ENCODE results near the gene VPS33A.

VPS33A gene

DNA sequence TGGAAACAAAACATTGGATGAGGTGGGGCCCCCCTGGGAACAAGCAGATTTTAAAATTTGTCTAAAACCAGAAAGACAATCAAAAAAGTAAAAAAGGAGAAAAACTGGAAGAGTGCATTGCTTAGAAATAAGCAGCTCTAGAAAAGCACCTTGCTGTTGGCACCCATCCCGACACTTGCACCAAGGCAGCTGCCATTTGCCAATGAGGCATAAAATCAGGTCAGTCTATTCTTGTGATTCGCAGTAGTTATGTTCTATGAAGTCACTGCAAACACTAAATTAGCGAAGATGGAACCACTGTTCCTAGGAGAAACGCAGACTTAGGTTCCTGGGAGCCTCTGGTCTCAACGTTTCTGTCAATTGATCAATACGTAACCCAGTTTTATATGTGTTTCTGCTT lies 16.2 kb downstream of the VPS33A start:
- DNase-seq = no peak

DNA sequence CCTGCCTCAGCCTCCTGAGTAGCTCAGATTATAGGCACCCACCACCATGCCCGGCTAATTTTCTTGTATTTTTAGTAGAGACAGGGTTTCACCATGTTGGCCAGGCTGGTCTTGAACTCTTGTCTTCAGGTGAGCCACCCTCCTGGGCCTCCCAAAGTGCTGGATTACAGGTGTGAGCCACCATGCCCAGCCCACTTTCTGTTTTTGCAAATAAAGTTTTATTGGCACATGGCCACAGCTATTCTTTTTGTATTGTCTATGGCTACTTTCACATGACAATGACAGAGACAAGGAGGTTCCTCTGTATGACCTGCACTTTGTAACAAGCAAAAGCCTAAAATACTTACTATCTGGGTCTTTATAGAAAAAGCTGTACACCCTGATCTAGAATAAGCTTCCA lies 20.7 kb downstream of the VPS33A start:
- no peak for DNase-seq

DNA sequence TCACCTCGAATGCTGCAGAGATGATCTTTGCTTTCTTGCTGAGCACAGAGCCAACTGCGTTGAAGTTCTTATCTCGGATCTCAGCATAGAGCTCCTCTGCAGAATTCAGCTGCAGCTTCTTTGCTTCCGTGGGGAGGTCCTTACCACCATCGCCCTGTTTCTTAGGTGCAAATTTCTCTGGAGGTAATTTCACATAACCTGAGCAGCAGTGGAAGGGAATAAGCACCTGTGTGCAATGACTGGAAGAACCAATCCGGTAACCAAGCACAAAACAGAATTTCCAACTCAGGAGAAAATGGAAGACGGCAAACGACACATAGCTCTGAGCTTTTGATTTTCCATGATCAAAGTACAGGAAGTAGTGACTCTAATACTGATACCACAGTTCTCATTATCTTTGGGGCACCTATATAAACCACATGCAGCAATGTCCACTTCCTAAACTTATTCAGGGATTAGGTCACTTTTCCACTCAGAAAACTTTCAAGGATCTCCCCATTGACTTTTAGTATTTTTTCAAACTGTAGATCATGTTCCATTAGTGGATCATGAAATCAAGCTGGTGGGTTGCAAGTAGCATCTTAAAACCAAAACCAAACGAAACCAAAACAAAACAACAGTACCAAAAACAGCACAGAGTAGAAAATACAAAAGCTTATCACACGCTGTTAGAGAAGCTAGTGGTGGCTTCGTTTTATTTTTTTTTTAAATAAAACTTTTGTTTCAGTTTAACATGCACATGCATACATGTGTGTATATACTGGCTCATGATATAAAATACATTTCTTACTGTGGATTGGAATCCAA lies 21.5 kb downstream of the VPS33A start:
- DNase-seq = no peak

DNA sequence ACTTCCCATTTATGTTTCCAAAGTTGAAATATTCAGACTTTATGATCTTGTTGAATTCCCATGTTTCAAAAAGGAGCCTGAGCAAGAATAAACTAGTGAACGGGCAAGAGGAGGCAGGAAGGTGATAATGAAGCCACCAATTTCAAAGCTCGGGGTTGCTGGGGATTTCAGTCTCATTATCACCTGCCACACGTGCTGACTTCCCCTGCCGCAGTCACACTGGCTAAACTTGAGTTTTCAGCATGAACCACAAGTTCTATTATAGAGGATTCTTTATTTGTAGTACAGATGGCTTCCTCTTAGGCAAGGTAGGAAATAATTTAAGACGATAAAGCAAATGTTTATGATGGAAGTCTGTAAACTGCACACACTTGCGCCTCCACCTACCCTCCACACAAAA lies 22.3 kb downstream of the VPS33A start:
- DNase-seq = no peak

DNA sequence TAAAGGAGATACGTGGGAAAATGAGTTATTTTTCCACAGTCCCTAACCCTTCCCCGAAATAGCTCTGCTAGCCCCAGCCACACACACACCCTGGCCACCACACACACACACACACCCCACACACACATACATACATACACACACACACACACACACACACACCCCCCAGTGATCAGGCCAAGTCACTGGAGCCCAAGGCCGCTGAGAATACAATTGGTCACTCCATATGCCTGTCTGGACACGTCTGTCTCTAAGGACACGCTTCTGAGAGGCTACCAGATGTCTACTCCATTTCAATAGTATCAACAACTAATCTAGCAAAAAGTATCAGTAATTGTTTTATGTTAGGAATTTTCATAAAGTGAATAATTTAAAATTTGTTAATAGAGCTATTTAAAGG lies 27.4 kb downstream of the VPS33A start:
- DNase-seq = no peak

DNA sequence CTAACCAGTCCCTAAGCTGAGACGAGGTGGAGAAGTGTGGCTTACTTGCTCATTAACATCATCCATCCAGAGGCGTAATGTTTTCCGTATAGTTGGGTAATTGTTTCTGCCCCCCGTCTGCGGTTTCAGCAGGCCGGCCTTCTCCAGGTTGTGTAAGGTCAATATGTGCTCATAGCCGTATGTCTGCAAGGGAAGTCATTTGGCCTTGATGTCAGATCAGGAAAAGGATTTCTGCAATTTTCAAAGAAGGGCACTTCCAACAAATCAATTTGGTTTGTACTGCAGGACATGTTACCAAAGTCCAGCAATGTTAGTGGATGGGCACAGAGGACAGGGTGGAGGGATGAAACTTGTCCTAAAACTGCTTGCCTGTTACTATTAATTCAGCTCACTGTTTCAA lies 30.6 kb downstream of the VPS33A start:
- no peak for DNase-seq

DNA sequence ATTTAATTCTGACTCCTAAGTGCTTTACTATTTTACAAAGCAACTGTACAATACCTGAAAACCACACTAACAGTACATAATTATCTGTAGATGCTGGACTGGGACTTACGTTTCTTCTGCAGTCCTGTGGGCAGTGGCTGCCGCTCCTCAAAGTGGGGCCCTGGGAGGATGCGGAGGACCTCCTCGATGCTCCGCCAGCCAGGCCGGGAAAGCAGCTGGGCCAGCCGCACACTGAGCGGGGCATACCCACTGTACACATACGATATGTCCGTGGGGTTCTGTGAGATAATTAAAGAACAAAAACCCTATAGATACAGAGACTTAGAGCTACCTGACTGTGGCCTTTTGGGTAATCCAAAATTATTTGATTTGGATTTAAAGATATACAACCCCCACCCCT lies 33.6 kb downstream of the VPS33A start:
- DNase-seq = no peak

DNA sequence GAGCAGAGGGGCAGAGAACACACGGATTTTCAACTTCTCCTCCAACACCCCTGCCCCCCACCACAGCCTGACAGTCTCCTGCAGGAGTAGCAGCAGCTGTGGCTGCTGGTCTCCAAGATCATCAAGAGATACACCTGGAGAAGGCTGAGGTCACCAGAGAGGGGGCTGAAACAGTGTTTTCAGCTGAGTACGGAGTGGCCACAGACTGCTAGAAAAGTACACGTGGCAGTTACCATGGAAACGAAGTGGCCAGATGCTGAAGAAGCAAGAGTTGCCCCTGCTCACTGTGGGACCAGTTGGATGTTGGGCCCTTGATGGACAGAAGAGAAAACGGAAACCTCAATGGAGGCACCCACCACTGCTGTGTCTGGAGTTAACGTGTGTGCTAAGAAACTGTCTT lies 35.5 kb downstream of the VPS33A start:
- DNase-seq = no peak

DNA sequence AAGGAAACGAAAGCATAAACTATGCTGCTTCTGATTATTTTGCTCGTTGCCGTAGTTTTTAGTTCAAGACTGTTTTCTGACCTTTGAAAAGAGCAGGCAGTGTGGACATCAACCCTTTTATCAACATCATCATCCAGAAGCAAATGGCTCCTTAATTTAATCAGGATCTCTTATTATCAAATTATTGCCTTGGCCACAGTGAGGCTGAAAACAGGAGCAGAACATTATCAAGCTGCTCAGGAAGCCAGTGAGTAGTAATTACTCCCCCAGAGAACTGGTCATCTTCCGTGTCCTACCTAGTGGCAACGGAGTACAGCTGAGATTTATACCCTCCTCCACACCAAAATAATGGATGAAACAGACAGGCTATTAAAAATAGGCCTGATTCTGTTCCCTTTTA lies 38.2 kb downstream of the VPS33A start:
- DNase-seq = no peak

DNA sequence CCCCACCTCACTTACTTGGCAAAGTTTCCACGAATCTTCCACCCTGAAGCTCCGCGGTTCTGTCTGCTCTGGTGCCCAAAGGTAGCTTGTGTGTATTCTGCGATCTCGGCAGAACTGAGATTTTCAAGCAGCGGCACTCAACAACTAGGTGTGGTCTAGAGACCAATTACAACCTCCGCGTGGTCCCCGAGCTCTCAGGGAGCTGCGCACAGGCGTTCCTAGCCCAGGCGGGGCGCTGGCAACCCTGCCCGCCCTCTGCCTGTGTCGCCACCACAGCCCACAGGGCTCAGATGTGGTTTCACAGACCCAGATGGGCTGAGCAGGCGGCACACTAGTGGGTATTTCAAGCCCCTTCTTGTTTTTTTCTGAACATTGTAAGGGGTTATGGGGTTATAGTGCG lies 39.0 kb downstream of the VPS33A start:
- DNase-seq = no peak

DNA sequence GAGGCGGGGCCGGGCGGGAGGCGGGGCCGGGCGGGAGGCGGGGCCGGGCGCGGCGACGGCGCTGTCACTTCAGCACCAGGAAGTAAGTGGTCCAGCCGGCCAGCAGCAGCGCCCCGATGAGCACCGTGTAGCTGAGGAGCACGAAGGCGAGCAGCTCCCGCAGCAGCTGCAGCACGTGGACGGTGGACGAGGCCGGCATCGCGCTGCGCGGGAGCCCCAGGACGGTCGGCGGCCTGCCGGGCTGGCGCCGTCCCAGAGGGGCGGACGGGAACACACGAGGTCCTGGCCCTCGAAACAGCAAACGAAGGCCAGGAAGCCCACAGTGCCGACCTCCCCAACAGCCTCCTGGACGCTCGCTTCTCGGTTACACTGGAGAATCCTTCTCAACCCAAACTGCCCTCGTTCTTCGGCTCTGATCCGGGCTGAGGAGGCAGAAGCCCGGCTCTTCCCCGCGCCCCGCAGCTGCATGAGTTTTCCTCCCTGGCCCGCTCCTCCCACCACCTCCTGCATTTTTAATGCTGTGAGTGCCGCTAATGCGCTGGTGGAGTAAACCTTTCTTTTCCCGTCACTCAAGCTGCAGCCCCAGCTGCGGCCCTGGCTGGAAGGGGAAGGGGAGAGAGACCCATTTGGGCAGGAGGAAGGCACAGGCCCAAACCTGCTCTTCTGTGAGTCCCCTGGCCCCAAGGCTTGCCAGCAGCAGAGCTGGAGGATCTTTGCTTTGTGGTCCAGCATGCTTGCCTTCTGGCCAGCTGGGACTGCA lies 39.7 kb downstream of the VPS33A start:
- DNase-seq = no peak

DNA sequence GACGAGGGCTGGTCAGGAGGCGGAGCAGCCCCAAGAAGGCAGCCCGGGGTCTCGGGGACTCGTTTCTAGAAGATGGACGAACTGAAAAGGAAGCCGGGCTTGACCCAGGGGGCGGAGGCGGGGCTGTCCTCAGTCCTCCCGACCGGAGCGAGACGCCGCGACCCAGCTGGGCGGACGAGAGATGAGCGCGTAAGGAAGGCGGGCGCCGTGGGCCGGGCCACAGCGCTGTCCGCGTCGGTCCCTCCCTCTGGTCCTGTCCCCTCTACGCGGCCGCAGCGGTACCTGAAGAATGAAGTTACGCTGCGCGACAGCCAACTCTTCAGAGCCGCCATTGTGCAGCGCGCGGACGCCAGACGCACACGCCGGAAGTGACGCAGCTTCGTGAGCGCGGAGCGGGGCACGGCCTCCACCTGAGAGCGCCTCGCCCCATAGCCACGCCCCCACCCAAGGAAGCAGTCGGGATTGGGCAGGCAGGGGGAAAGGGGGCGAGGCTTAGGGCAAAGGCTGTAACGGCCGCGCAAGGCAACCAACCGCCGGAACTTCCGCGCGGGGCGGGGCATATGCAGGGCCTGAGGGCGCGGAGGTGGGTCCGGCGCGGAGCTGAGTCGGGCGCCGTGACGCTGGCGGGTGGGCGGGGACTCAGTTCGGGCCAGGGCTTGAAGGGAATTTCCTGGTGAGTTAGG lies 40.5 kb downstream of the VPS33A start, which contains the start of gene DIABLO:
TSS of gene DIABLO (minus strand) at position 370 of the 683 bp plus-strand sequence. CDS start at position 332, 38 bp downstream.
- DNase-seq = peak; percentile 99 to 100

DNA sequence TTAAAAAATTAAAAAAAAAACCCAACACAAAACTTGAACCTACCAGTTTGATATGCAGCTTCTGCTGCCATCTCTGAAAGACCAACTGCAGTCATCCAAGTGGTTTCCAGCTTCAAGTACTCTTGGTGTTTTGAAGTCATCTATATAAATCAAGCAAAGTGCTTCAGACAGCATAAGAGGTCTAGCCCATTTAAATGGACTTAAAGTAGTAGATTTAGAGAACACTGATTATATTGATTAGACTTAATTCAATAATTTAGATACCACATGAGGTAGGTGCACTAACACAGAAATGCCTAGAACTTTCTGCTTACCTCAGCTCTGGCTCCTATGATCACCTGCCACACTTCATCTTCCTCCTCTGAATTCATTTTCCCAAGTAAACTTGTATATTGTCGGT lies 49.8 kb downstream of the VPS33A start:
- no peak for DNase-seq

DNA sequence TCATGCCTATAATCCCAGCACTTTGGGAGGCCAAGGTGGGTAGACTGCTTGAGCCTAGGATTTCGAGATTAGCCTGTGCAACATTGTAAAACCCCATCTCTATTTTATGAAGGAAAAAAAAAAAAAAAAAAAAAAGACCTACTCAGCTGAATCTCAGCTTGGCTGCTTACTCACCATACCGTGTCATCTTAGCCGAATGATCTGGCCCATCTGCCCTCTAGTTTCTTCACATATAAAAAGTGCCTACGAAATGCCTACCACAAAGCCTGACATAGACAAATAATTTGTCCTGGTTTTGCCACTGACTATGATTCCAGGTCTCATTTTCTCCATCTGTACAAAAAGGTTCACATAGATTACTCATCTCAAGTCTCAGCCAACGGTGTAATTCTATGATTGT lies 50.5 kb downstream of the VPS33A start:
- no peak for DNase-seq

DNA sequence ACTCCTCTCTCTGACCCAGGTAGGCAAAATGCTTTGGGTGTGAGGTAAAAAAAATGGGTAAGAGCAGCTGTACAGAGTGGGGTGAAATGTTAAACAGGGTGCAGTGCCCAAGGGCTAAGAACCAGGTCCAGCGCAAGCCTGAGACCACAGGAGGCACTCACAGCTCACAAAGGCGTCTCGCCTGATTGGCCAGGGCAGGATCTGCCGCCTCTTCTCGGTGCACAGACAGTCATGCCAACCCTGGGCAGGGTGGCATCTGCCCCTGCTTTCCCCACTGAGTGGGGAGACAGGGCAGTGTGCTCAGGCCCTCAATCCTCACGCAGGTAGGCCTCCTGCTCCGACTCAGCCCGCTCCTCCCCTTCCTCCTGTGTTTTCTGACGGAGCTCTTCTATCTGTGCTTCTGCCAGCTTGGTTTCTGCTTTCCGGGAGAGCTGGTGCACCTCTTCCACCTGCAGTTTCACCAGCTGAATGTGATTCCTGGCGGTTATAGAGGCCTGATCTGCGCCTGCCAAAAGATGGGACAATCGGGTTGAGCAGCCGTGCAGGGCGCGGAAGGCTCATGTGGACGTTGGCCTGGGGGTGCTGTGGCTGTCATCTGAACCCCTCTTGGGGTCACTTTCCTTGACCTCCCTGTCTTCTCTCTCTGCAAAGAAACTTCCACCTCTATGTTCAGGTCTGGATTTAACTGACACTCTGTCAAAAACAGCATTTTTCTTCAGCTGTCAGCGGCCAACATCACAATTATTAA lies 58.0 kb downstream of the VPS33A start:
- DNase-seq = no peak

DNA sequence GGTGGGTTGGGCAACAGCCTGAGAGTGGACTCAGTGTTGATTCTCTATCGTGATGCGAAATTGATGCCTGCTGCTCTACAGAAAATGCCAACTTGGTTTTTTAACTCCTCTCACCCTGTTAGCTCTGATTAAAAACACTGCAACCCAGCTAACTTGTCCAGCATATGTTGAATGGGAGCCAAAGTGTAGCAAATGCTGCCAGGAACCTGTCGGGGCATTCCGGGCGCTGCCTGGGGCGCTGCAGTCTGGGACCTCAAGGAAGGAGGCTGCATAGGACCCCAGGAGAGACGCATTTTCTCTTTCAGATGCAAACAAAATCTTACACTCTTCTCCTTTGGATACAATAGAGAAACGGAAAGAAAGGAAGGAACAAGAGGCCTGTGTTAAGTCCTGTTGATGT lies 58.9 kb downstream of the VPS33A start:
- no peak for DNase-seq

DNA sequence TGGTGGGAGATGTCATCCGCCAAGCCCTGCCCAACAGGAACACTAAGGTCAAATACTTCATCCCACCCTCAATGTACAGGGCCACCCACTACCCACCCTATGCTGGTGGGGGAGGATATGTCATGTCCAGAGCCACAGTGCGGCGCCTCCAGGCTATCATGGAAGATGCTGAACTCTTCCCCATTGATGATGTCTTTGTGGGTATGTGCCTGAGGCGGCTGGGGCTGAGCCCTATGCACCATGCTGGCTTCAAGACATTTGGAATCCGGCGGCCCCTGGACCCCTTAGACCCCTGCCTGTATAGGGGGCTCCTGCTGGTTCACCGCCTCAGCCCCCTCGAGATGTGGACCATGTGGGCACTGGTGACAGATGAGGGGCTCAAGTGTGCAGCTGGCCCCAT lies 59.3 kb downstream of the VPS33A start:
- no peak for DNase-seq

DNA sequence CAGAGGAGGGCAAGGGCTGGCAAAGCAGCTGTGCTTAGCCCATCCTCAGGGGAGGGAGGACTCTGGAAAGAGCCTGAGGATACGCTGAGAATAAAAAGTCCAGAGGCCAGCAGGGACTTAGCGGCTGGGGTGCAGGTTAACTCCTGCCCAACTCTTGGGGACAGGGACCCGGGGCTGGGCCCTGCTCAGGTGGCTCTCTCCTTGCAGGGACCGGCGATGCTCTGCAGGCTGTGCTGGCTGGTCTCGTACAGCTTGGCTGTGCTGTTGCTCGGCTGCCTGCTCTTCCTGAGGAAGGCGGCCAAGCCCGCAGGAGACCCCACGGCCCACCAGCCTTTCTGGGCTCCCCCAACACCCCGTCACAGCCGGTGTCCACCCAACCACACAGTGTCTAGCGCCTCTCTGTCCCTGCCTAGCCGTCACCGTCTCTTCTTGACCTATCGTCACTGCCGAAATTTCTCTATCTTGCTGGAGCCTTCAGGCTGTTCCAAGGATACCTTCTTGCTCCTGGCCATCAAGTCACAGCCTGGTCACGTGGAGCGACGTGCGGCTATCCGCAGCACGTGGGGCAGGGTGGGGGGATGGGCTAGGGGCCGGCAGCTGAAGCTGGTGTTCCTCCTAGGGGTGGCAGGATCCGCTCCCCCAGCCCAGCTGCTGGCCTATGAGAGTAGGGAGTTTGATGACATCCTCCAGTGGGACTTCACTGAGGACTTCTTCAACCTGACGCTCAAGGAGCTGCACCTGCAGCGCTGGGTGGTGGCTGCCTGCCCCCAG lies 60.0 kb downstream of the VPS33A start:
- no peak for DNase-seq

DNA sequence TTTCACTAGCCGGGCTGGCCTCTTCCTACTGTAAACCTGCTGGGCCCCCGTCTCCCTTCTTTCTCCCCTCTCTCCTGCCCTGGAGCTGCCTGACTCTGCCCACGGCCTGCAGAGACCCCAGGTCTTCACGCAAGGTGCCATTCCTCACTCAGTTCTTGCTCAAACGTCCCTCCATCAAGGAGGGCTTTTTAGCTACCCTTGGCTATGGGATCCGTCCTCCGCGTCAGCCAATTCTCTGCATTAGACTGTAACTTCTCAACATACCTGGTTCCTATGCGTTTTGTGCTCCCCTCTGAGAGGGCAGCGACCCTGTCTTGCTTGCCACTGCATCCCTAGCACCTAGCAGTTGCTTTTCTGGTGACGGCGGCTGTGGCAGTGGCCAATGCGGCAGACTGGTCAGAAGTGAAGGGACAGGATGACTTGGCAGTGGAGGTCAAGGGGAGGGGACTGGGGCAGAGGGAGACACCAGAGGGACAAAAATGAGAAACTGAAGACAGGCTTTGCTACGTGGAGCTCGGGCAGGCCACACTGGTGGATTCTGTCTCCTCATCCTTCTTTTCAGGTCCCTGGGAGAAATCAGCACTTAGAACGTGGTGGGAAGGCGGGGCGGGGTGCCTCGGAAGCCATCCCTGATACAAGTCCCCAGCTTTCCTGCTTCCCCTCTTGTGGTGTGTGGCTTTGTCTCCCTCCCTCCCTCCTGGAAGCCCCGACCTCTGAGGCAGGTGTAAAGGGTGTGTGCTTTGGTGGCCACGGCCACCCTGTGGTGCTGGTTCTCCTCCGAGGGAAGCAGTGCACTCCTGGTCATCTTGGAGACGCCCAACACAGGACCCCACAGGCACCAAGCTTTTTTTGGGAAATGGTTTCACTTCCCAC lies 61.0 kb downstream of the VPS33A start:
- no peak for DNase-seq

DNA sequence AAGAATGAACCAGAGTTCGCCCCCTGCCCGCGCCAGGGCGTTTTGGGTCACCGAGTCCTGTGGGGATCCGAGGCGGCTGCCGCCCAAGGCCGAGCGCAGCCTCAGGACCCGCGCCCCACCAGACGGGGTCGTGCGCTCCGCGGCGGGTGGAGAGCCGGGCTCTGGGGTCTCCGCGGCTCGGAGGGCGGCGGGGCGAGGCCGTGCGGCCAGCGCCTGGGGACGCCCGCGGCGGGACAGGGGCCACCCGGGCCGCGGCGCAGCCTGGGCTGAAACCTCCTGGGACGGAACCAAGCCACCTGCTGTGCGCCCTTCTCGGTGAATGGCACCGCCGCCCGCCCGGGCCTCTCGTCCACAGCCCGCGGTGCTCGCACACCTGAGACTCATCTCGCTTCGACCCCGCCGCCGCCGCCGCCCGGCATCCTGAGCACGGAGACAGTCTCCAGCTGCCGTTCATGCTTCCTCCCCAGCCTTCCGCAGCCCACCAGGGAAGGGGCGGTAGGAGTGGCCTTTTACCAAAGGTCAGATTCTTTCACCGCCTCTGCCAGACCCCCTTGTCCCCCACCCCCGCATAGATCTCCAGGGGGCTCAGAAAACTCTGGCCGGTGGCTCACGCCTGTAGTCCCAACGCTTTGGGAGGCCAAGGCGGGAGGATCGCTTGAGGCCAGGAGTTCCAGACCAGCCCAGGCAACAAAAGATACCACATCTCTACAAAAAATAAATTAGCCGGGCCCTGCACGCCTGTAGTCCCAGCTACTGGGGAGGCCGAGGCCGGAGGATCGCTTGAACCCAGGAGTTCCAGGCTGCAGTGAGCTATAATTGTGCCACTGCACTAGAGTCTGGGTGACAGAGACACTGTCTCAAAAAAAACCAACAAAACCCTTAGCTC lies 61.9 kb downstream of the VPS33A start:
- DNase-seq = peak in 1 of 2 donors; percentile 38

Data from stimulated activated CD4-positive, alpha-beta T cell treated with anti-CD3 and anti-CD28 coated beads, Interleukin-2, amount 100 ng/mL, for 48 hours (primary cell).